ENCODE data around the gene SLC16A2. TPM values are rescaled to one million over a fixed set of nuclear protein-coding genes. Genes with fewer than 3 reads are reported as not detected.

Gene SLC16A2
- total RNA-seq, 4 donors from 2014 or later, result 2.7 to 4.3 (median 3.2) TPM

- TF ChIP-seq CTCF (IDR thresholded peaks at IDR 0.05) (no peak), POLR2A (IDR thresholded peaks at IDR 0.05) (no peak)
- no peak overlapping the region for H3K4me3 ChIP-seq (ENCODE audit: low read depth, poor library complexity, severe bottlenecking)
- no peak for DNase-seq (ENCODE audit: low spot score in 2 of 2)
- intact Hi-C loops (cut with DNase I; ENCODE audit: low total_unique reads), result no loop called here
Observed at GRCh38 chrX:74498924-74499323, 77.6 kb downstream of the SLC16A2 start.

GRCh38 chrX:74500067-74500466, 78.8 kb downstream of the SLC16A2 start:
- TF ChIP-seq CTCF (IDR thresholded peaks at IDR 0.05) (no peak), POLR2A (IDR thresholded peaks at IDR 0.05) (no peak)
- intact Hi-C loops (cut with DNase I; ENCODE audit: low total_unique reads), result no loop called here
- H3K4me3 ChIP-seq (ENCODE audit: low read depth, poor library complexity, severe bottlenecking), result no peak overlapping the region
- DNase-seq (ENCODE audit: low spot score in 2 of 2), result no peak
- 57 to 82% methylated on average over 2 of the region's 2 CpGs for WGBS, 2 donors

- no peak for TF ChIP-seq CTCF (IDR thresholded peaks at IDR 0.05)
- TF ChIP-seq POLR2A (IDR thresholded peaks at IDR 0.05), result no peak
- 89 to 95% methylated on average over 4 of the region's 4 CpGs for WGBS, 2 donors
Observed at GRCh38 chrX:74500555-74500954, 79.3 kb downstream of the SLC16A2 start.

GRCh38 chrX:74505437-74505836, 84.1 kb downstream of the SLC16A2 start:
- DNase-seq (ENCODE audit: low spot score in 2 of 2), result no peak
- intact Hi-C loops (cut with DNase I; ENCODE audit: low total_unique reads), result no loop called here
- no peak overlapping the region for H3K4me3 ChIP-seq (ENCODE audit: low read depth, poor library complexity, severe bottlenecking)
- WGBS, 2 donors, result 33 to 72% methylated on average over 2 of the region's 2 CpGs
- TF ChIP-seq POLR2A (IDR thresholded peaks at IDR 0.05), result no peak
- TF ChIP-seq CTCF (IDR thresholded peaks at IDR 0.05), result no peak

More at GRCh38 chrX:74500555-74500954, 79.3 kb downstream of the SLC16A2 start:
- intact Hi-C loops (cut with DNase I; ENCODE audit: low total_unique reads), result no loop called here
- no peak for DNase-seq (ENCODE audit: low spot score in 2 of 2)
- H3K4me3 ChIP-seq (ENCODE audit: low read depth, poor library complexity, severe bottlenecking), result no peak overlapping the region

GRCh38 chrX:74506317-74507115, 85.2 kb downstream of the SLC16A2 start:
- no peak overlapping the region for H3K4me3 ChIP-seq (ENCODE audit: low read depth, poor library complexity, severe bottlenecking)
- DNase-seq (ENCODE audit: low spot score in 2 of 2), result no peak
- intact Hi-C loops (cut with DNase I; ENCODE audit: low total_unique reads), result no loop called here
- 89 to 90% methylated on average over 8 of the region's 8 CpGs for WGBS, 2 donors
- TF ChIP-seq POLR2A (IDR thresholded peaks at IDR 0.05), result no peak
- no peak for TF ChIP-seq CTCF (IDR thresholded peaks at IDR 0.05)

GRCh38 chrX:74507191-74507590, 85.9 kb downstream of the SLC16A2 start:
- DNase-seq (ENCODE audit: low spot score in 2 of 2), result no peak
- 90 to 95% methylated on average over 4 of the region's 4 CpGs for WGBS, 2 donors
- H3K4me3 ChIP-seq (ENCODE audit: low read depth, poor library complexity, severe bottlenecking), result no peak overlapping the region
- TF ChIP-seq CTCF (IDR thresholded peaks at IDR 0.05), result no peak
- no peak for TF ChIP-seq POLR2A (IDR thresholded peaks at IDR 0.05)
- intact Hi-C loops (cut with DNase I; ENCODE audit: low total_unique reads), result no loop called here

Data from lower leg skin (tissue), 4 donors.